SK-N-SH (cell line): ENCODE results near the gene ADAD1. TPM values are rescaled to one million over a fixed set of nuclear protein-coding genes. Genes with fewer than 3 reads are reported as not detected.

Experiments used
- CTCF ChIA-PET: fragments of 300-600, 350-600 bp; formaldehyde crosslinking; extraction: SDS; loops from one replicate; lab custom pipeline; 2021; lab: Yijun Ruan, JAX
- POLR2A ChIA-PET: fragments of 350-600 bp; sonication (Branson Sonifier 250); formaldehyde crosslinking; extraction: SDS; loops from one replicate; lab custom pipeline; 2020; ENCODE audit warnings: antibody characterized with exemption, inconsistent platforms; lab: Yijun Ruan, JAX
- DNase-seq: peaks from one replicate; pipeline ENCODE4 v3.0.0; 2012
- H2AFZ ChIP-seq: fragments of 200-600 bp; sonication (generic); 2 replicates; pipeline ENCODE4 v1.8.1; 2016; ENCODE audit warnings: antibody characterized with exemption, mild to moderate bottlenecking, low read depth
- H3F3A ChIP-seq: fragments of 200-600 bp; sonication (generic); replicated peaks from 2 replicates; pipeline ENCODE3; 2016; ENCODE audit warnings: antibody characterized with exemption, mild to moderate bottlenecking; ENCODE audit not compliant: insufficient read depth
- H3K27ac ChIP-seq, 2 experiments: fragments of 200-500 bp in 1 of 2; fragments of 200-600 bp in 1 of 2; sonication (Bioruptor generic) in 1 of 2; sonication (generic), shearing (Covaris generic) in 1 of 2; 2 replicates each; pipeline versions ENCODE4 v1.5.1 to v1.6.1; 2014 to 2016; ENCODE audit warnings: low read depth in 2 of 2, inconsistent platforms in 1 of 2, low read length in 1 of 2, mild to moderate bottlenecking in 1 of 2, mixed read lengths in 1 of 2
- H3K27me3 ChIP-seq: fragments of 200-600 bp; sonication (generic), shearing (Covaris generic); 2 replicates; pipeline ENCODE4 v1.6.1; 2016; ENCODE audit warnings: mixed run types; ENCODE audit not compliant: insufficient read depth
- H3K36me3 ChIP-seq, 2 experiments: fragments of 200-500 bp in 1 of 2; fragments of 200-600 bp in 1 of 2; sonication (Bioruptor generic) in 1 of 2; sonication (generic) in 1 of 2; replicated peaks in 1 of 2; 2 replicates each; pipeline versions ENCODE3 to v1.5.1; 2014 to 2016; ENCODE audit warnings: low read length in 1 of 2, mild to moderate bottlenecking in 1 of 2; ENCODE audit not compliant: insufficient read depth in 2 of 2, control insufficient read depth in 1 of 2
- H3K4me1 ChIP-seq, 2 experiments: fragments of 200-500 bp in 1 of 2; fragments of 200-600 bp in 1 of 2; sonication (Bioruptor generic) in 1 of 2; sonication (generic), shearing (Covaris generic) in 1 of 2; 2 replicates each; pipeline versions ENCODE4 v1.5.1 to v1.6.1; 2014 to 2016; ENCODE audit warnings: low read depth in 1 of 2, low read length in 1 of 2, mixed run types in 1 of 2; ENCODE audit not compliant: insufficient read depth in 2 of 2, control insufficient read depth in 1 of 2
- H3K4me2 ChIP-seq: fragments of 200-600 bp; sonication (generic), shearing (Covaris generic); 2 replicates; pipeline ENCODE4 v1.6.1; 2017; ENCODE audit warnings: mixed run types
- H3K4me3 ChIP-seq, 2 experiments: fragments of 200-500 bp in 1 of 2; fragments of 200-600 bp in 1 of 2; sonication (Bioruptor generic) in 1 of 2; sonication (generic), shearing (Covaris generic) in 1 of 2; 2 replicates each; pipeline versions ENCODE4 v1.5.1 to v1.8.1; 2014 to 2016; ENCODE audit warnings: low read depth in 2 of 2, inconsistent platforms in 1 of 2, low read length in 1 of 2, mild to moderate bottlenecking in 1 of 2, mixed read lengths in 1 of 2, moderate library complexity in 1 of 2
- H3K79me2 ChIP-seq: fragments of 200-600 bp; sonication (generic); 2 replicates; pipeline ENCODE4 v1.8.1; 2017; ENCODE audit warnings: mild to moderate bottlenecking; ENCODE audit not compliant: insufficient read depth
- H3K9ac ChIP-seq: fragments of 200-600 bp; sonication (generic); 2 replicates; pipeline ENCODE4 v1.6.1; 2017; ENCODE audit warnings: mixed run types
- H3K9me2 ChIP-seq: fragments of 200-600 bp; sonication (generic); 2 replicates; pipeline ENCODE4 v1.6.1; 2017; ENCODE audit warnings: mixed run types
- H3K9me3 ChIP-seq: fragments of 200-600 bp; sonication (generic); 2 replicates; pipeline ENCODE4 v1.6.1; 2017; ENCODE audit warnings: mixed run types, mild to moderate bottlenecking, moderate library complexity
- H4K20me1 ChIP-seq: fragments of 200-600 bp; sonication (generic); 2 replicates; pipeline ENCODE4 v1.6.1; 2017; ENCODE audit warnings: mild to moderate bottlenecking, mixed run types; ENCODE audit not compliant: insufficient read depth
- CTCF ChIP-seq: fragments of 200-600 bp; sonication (generic); IDR thresholded peaks from 2 replicates; pipeline ENCODE4 v1.6.1; 2017; ENCODE audit warnings: antibody characterized with exemption, mild to moderate bottlenecking, moderate library complexity
- EZH2phosphoT487 ChIP-seq: fragments of 200-600 bp; sonication (generic); IDR thresholded peaks from 2 replicates; pipeline ENCODE4 v1.6.1; 2017; ENCODE audit warnings: low read depth, mixed run types, mild to moderate bottlenecking, antibody characterized with exemption, moderate library complexity, borderline replicate concordance
- GATA2 ChIP-seq: sonication (generic); formaldehyde crosslinking; IDR thresholded peaks from 2 replicates; pipeline ENCODE4 v1.5.0; 2020; ENCODE audit warnings: mild to moderate bottlenecking, missing genetic modification reagents
- MAX ChIP-seq: IDR thresholded peaks from 2 replicates; pipeline ENCODE4 v1.4.0; 2012; ENCODE audit warnings: low read depth
- POLR2AphosphoS5 ChIP-seq: IDR thresholded peaks from 2 replicates; pipeline ENCODE4 v1.6.1; 2012; ENCODE audit warnings: low read depth, low read length
- RAD21 ChIP-seq: IDR thresholded peaks from 2 replicates; pipeline ENCODE4 v1.6.1; 2012; ENCODE audit warnings: mild to moderate bottlenecking, low read length
- RCOR1 ChIP-seq: fragments of 150-350 bp; IDR thresholded peaks from 2 replicates; pipeline ENCODE4 v1.6.1; 2017; ENCODE audit warnings: antibody characterized with exemption, low read length
- RFX5 ChIP-seq: IDR thresholded peaks from 2 replicates; pipeline ENCODE4 v1.6.1; 2012; ENCODE audit warnings: mild to moderate bottlenecking, improper control_type of control experiment, low read length
- RXRA ChIP-seq: IDR thresholded peaks from 2 replicates; pipeline ENCODE4 v1.4.0; 2012; ENCODE audit warnings: low read depth, mild to moderate bottlenecking, borderline replicate concordance
- SIN3A ChIP-seq: IDR thresholded peaks from 2 replicates; pipeline ENCODE4 v1.6.1; 2012; ENCODE audit warnings: low read depth, mild to moderate bottlenecking, low read length, moderate library complexity, borderline replicate concordance
- USF1 ChIP-seq: IDR thresholded peaks from 2 replicates; pipeline ENCODE4 v1.4.0; 2012; ENCODE audit warnings: low read depth, borderline replicate concordance
- USF2 ChIP-seq: fragments of 150-350 bp; IDR thresholded peaks from 2 replicates; pipeline ENCODE4 v1.6.1; 2017; ENCODE audit warnings: antibody characterized with exemption, low read length, low read depth, borderline replicate concordance
- WGBS: methylation state at CpG from one replicate; pipeline ENCODE4 v1.1.6; 2017; ENCODE audit warnings: low lambda C conversion rate; 5-methylcytosine and 5-hydroxymethylcytosine counted together
- polyA plus RNA-seq, 3 experiments: library from polyadenylated mRNA; depleted of rRNA; stranded (reverse); fragments of >200 nt; gene quantifications; 2 replicates each; pipeline ENCODE4 v1.2.3, GENCODE V29; 2012
- TF ChIP-seq, protein P1 (sequence below): fragments of 150-350 bp; IDR thresholded peaks from 2 replicates; pipeline ENCODE4 v1.6.1; 2016; ENCODE audit warnings: mild to moderate bottlenecking, low read depth, low read length
- TF ChIP-seq, protein P2 (sequence below): IDR thresholded peaks from 2 replicates; pipeline ENCODE4 v1.4.0; 2012; ENCODE audit warnings: low read depth, borderline replicate concordance

Gene ADAD1
- polyA plus RNA-seq, 1 of the 3 experiments (the other 2 are of a cell fraction): not detected

- POLR2A ChIA-PET: no interaction called here
- Histone ChIP-seq H3K36me3 (no peaks in the 10 kb centered on the region), H3K9me3 (no peaks in the 10 kb centered on the region), H3K79me2 (no peaks in the 10 kb centered on the region), H3K27ac (no peak overlapping the region), H3K9me2 (no peaks in the 10 kb centered on the region), H3F3A (no peaks in the 10 kb centered on the region), H3K9ac (no peak overlapping the region), H3K4me2 (no peak overlapping the region), H2AFZ (no peak overlapping the region), H4K20me1 (no peaks in the 10 kb centered on the region), H3K4me1 (no peaks in the 10 kb centered on the region), H3K27me3 (peaks cover 21% of the 10 kb centered on the region; the same call in 1 of the 2 replicates), H3K4me3 (no peak overlapping the region)
- WGBS: under 1% methylated on average over 3 of the region's 3 CpGs
- TF ChIP-seq CTCF: no peak
- TF ChIP-seq POLR2AphosphoS5: no peak
- TF ChIP-seq USF1: no peak
- no peak for TF ChIP-seq USF2
- TF ChIP-seq GATA2: no peak
- no peak for TF ChIP-seq RCOR1
- TF ChIP-seq MAX: no peak
- TF ChIP-seq, protein P1, sequence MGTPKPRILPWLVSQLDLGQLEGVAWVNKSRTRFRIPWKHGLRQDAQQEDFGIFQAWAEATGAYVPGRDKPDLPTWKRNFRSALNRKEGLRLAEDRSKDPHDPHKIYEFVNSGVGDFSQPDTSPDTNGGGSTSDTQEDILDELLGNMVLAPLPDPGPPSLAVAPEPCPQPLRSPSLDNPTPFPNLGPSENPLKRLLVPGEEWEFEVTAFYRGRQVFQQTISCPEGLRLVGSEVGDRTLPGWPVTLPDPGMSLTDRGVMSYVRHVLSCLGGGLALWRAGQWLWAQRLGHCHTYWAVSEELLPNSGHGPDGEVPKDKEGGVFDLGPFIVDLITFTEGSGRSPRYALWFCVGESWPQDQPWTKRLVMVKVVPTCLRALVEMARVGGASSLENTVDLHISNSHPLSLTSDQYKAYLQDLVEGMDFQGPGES: no peak
- no peak for TF ChIP-seq RXRA
- no peak for TF ChIP-seq RFX5
- TF ChIP-seq SIN3A: no peak
- TF ChIP-seq RAD21: no peak
- TF ChIP-seq, protein P2, sequence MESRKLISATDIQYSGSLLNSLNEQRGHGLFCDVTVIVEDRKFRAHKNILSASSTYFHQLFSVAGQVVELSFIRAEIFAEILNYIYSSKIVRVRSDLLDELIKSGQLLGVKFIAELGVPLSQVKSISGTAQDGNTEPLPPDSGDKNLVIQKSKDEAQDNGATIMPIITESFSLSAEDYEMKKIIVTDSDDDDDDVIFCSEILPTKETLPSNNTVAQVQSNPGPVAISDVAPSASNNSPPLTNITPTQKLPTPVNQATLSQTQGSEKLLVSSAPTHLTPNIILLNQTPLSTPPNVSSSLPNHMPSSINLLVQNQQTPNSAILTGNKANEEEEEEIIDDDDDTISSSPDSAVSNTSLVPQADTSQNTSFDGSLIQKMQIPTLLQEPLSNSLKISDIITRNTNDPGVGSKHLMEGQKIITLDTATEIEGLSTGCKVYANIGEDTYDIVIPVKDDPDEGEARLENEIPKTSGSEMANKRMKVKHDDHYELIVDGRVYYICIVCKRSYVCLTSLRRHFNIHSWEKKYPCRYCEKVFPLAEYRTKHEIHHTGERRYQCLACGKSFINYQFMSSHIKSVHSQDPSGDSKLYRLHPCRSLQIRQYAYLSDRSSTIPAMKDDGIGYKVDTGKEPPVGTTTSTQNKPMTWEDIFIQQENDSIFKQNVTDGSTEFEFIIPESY: no peak
- TF ChIP-seq EZH2phosphoT487: no peak
- CTCF ChIA-PET: no interaction called here
- no peak for DNase-seq
Observed at GRCh38 chr4:122434285-122434684, 55.5 kb downstream of the ADAD1 start.
